Limb (tissue), 2 donors: ENCODE data around the gene PAGR1.
"Not testable (repeated sequence)": the region's sequence is repeated elsewhere in the genome, so short reads cannot be mapped to it uniquely, and the experiment has no call there.

Source experiments
- DNase-seq, 2 donors: peaks; one replicate each; pipeline ENCODE4 v3.0.0-alpha.2; 2016; ENCODE audit errors: extremely low spot score in 2 of 2

The PAGR1 gene

DNA sequence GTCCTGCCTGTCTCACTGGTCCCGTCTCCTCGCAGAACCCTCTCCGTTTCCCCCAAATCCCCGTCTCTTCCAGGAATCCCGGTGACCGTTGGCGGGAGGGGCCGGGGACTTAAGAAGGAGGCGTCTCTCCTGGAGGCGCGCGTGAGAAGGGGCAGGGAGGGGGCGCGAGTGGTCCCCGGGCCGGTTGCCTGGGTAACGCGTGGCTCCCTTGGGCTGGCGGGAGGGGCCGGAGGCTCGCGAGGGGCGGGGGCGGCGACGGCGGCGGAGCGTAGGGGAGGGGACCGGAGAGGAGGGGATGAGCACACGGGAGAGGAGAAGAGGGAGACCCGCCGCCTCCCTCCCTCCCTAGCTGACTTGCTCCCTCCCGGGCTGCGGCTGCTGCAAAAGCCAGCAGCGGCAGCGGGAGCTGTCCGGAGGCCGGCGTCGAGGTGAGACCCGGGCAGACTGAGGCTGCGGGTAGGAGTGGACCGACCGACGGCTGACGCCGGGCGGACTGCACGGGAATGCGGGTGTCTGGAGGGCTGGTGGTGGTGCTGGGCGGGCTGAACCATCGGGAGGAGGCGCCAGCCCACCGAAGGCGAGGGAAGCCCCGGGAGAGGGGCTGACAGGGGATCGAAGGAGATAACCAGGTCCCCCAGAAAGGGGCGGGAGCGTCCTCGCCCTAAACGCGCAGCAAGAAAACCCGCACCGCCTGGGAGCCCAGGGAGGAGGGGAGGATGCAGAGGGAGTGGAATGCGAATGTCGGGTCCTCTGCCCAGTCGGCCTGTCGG is 3.9 kb upstream of the PAGR1 start, which contains the start of gene PRRT2:
TSS of gene PRRT2 (plus strand) at position 298 of the 770 bp plus-strand sequence. CDS start 862 bp downstream, outside the sequence.
- DNase-seq = peak; percentile 69 to 93

DNA sequence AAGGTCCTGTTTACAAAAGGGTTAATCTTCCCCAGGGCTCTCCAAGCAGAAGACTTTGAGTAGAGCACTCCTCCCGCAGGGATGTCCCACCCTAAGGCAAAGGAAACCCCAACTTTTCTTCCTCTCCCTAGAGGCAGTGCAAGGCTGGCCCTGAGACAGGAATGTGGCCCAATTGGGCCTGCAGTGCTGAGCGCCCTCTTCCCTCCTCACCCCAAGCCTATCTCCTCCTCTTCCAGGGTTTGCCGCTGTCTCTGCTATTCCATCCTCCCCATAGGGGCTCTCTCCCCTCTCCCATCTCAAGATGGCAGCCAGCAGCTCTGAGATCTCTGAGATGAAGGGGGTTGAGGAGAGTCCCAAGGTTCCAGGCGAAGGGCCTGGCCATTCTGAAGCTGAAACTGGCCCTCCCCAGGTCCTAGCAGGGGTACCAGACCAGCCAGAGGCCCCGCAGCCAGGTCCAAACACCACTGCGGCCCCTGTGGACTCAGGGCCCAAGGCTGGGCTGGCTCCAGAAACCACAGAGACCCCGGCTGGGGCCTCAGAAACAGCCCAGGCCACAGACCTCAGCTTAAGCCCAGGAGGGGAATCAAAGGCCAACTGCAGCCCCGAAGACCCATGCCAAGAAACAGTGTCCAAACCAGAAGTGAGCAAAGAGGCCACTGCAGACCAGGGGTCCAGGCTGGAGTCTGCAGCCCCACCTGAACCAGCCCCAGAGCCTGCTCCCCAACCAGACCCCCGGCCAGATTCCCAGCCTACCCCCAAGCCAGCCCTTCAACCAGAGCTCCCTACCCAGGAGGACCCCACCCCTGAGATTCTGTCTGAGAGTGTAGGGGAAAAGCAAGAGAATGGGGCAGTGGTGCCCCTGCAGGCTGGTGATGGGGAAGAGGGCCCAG is 3.0 kb upstream of the PAGR1 start:
- no peak for DNase-seq

DNA sequence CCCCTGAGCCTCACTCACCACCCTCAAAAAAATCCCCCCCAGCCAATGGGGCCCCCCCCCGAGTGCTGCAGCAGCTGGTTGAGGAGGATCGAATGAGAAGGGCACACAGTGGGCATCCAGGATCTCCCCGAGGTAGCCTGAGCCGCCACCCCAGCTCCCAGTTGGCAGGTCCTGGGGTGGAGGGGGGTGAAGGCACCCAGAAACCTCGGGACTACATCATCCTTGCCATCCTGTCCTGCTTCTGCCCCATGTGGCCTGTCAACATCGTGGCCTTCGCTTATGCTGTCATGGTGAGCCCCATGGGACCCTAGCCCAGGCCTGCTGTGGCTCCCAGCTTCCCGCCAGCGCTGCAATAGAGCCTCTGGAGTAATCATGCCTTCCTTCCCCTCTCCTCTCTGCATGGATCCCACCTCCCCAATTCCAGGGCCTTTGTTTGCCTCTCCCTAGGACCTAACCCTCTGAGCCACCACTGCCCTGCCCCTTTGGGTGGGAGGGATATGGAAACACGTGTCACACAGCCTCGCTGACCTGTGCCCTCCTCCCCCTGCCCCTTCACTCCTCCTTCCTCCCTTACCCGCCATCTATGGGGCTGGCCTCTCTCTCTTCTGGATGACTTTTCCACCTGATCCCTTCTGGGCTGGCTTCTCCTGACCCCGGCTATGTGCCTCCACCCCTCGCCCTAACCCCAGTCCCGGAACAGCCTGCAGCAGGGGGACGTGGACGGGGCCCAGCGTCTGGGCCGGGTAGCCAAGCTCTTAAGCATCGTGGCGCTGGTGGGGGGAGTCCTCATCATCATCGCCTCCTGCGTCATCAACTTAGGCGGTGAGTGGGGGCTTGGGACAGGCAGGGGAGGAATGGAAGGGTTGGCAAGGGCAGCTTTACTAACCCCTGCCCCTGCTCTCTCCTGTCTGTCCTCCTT is 2.0 kb upstream of the PAGR1 start:
- no peak for DNase-seq

DNA sequence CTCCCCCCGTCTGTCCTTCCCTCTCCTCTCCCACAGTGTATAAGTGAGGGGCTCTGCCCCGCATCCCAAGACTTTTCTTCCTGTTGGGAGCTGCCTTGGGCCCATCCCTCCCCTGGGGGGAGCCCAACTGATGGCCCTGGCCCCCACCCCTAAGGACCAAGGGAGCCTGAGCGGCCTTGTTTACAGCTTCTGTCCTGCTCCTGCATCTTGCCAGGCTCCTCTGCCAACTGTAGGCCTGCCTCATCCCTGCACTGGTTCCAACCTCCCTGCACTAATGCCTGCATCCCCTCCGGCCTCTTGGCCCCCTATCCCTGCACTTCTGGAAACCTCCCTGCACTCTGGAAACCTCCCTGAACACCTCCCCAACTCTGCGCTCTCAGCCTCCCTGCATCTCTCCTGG is 1.4 kb upstream of the PAGR1 start:
- no peak for DNase-seq

DNA sequence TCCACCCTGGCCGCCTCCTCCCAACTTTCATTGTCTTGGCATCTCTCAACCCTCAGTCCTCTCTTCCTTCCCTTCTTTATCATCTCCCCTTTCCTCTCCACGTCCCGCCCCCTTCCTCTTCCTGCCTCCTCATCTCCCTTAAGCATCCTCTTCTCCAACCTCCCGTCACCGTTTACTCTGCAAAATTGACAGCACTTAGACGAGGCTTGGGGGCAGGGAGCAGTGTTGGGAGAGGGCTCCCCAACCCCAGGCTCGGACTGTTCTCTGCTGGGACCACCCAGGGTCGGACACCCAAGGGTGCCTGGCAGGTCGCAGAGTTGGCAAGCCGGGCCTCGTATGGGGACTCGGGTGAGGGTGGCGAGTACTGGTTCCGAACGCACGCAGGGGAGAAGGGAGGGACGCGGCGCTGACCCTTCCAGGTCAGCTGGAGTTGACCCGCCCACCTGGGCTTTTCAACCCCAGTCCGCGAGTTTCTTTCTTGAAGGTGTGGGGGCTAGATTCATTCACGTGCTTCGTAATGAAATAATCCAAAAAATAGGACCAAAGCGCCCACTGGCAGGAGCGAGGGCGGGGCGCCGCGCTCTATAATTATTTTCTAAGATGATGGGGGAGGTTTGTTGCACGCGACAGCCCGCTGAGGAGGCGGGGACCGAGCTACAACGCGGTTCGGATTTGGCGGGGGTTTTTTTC is 775 bp upstream of the PAGR1 start:
- peak in 1 of 2 donors; percentile 60 for DNase-seq

DNA sequence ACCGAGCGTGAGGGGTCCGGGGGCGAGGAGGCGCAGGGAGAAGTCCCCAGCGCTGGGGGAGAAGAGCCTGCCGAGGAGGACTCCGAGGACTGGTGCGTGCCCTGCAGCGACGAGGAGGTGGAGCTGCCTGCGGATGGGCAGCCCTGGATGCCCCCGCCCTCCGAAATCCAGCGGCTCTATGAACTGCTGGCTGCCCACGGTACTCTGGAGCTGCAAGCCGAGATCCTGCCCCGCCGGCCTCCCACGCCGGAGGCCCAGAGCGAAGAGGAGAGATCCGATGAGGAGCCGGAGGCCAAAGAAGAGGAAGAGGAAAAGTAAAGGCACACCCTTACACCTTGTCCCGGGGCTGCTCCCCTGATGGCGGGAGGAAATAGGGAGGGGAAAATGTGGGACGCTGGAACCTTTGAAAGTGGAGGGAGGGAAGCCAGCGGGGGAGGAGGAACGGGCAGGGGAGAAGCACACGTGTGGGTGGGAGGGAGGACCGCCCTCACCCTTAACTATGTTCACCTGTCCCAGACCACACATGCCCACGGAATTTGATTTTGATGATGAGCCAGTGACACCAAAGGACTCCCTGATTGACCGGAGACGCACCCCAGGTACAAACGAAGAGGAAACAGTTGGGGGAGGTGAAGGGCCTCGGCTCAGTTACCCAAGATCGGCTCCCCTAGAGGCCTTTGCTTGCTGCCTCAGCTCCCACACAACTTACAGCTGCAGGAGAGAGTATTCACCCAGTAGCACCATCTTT is 916 bp downstream of the PAGR1 start:
- DNase-seq = peak in 1 of 2 donors; percentile 66

DNA sequence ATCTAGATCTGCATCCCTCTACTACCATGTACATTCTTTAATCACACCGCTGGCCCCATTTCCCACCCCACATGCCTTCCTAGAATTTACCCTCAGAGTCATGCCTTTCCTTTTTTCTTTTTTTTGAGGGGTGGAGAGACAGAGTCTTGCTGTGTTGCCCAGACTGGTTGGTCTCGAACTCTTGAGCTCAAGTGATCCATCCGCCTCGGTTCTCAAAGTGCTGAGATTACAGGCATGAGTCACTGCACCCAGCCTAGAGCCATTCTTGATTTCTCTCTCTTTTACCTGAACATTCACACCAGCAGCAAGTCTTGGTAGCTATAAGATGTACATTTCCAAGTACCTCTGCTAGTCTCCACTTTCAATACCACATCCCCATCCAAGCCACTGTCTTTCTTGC is 2.1 kb downstream of the PAGR1 start:
- DNase-seq = no peak

DNA sequence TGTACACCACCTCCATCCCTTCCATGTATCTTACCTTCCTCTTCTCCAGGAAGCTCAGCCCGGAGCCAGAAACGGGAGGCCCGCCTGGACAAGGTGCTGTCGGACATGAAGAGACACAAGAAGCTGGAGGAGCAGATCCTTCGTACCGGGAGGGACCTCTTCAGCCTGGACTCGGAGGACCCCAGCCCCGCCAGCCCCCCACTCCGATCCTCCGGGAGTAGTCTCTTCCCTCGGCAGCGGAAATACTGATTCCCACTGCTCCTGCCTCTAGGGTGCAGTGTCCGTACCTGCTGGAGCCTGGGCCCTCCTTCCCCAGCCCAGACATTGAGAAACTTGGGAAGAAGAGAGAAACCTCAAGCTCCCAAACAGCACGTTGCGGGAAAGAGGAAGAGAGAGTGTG is 3.6 kb downstream of the PAGR1 start:
- no peak for DNase-seq

DNA sequence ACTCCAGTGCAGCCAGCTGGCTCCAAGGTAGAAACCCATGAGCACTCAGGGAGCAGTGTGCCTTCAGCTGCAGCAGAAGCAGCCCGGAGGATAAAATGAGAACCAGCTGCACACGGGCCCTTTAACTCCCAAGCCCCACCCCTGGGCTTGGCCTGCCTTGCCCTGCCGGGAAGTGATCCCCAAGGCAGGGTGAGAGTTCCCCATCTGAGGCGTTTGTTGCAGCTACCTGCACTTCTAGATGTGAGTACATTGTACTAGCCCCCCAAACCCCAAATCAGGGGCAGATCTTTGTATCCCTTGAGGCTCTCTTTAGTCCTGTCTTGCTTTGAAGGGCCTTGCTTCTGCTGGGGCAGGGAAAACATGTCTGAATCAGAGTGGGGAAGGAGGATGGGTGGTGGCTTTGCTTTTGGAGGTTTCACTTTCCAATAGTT is 4.3 kb downstream of the PAGR1 start, which contains the start of gene MVP:
TSS of gene MVP (plus strand) at position 192 of the 431 bp plus-strand sequence. CDS start 10,088 bp downstream, outside the sequence.
- peak; percentile 46 to 62 for DNase-seq

DNA sequence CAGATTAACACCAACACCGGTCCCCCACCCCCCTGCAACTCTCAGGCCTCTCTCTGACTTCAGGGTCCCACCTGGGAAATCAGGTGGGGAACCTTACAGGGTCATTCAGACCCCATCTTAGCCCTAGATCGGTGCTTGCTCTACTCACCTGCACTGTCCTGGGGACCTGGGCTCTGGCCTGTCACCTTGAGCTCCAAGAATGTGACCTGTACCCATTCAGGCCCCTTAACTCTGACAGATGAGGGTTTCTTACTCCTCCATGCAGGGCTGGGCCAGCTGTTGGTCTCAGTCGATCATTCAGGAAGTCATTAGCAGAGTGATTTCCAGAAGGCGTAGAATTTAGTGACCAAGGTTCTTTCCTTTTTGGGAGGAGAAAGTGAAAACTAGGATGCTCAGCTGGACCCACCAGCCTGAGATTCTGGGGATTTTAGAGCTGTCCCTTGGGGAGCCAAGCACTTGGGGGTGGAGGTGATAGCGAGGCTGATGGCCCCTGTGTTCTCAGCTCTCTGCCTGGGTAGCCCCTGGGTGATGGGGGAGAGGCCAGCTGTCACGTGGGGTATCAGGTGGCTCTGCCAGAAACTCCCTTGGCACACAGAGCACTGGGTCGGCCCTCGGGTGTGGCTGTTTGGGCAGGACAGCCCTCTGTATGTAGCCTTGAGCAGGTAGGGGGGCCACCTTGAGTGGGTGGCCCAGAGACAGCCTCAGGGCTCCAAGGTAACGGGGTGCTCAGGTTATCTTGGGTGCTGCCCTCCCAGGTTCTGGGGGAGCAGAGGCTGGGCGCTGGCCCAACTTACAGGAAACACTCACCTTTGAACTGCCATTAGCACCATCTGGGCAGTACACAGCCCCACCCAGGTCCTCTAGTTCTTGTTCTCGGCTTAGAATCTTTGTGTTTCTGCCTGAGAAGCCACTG is 5.0 kb downstream of the PAGR1 start:
- DNase-seq = no peak

DNA sequence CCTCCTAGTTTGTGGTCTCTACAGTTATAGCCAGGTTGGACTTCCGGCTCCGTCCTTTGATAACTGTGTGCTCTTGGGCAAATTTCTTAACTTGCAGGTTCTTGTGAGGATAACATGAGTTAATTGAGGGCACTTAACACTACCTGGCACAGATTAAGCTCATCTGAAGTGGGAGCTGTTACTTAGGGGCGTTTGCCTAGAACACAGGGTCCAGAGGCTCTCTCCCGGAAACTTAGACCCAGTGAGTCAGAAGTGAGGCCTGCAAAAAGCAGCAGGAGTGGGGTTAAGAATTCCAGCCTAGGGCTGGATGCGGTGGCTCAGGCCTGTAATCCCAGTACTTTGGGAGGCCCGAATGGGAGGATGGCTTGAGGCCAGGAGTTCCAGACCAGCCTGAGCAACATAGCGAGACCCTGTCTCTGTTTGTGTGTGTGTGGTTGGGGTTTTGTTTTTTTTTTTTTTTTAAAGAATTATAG is 5.7 kb downstream of the PAGR1 start:
- DNase-seq = no peak

DNA sequence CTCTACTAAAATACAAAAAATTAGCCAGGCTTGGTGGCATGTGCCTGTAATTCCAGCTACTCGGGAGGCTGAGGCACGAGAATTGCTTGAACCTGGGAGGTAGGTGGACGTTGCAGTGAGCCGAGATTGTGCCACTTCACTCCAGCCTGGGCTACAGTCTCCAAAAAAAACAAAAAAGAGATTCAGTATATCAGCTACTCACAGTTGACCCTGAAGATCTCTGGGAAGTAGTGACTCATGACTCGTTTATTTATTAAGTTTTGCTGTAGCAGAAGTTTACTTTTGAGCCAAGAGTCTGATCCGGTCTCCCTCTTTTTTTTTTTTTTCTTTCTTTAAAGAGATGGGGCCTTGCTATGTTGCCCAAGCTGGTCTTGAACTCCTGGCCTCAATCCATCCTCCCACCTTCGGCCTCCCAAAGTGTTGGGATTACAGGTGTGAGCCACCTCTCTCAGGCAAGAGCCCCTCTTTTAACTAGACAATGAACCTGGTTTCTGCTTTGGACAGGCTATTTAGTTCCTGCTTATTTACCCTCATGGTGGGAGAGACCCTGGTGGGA is 8.7 kb downstream of the PAGR1 start:
- DNase-seq = no peak

DNA sequence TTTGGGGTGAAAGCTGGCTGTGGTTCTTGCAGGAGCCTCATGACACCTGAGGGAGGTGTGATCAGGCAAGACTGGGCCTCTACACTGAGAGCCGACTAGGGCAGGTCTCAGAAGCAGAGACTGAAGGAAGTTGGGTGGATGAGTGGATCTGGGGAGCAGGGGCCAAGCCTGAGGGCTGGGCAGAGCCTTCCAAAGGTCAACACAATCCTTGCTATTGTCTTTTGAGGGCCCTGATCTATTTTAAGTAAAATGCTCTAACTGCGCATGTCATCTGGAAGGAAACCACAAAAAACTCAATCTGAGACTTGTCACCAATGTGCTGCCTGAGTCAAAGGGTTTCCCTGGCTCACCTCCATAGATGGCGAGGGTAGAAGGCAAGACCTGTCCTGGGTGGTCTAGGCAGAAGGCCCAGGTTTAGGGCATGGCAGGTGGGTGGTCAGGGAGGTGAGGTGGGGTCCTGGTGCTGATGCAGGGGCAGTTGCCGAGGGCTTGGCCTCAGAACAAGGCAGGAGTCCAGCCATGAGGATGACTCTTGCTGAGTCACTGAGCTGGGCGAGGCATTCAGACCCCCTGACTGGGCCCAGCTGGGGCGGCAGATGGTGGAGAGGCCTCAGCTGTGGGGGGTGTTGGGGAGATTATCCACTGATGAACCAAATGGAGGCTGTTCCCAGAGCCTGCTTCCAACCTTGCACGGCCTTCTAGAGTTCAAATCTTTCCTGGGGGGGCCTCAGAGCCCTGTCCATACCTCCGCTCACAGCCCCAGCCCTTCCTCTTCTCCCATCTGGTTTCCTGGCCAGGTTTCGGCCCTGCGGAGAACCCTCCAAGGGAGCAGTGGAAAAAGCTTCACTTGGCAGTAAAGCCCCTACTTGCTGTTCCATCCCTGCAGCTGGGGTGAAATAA is 9.4 kb downstream of the PAGR1 start:
- peak in 1 of 2 donors; percentile 47 for DNase-seq

DNA sequence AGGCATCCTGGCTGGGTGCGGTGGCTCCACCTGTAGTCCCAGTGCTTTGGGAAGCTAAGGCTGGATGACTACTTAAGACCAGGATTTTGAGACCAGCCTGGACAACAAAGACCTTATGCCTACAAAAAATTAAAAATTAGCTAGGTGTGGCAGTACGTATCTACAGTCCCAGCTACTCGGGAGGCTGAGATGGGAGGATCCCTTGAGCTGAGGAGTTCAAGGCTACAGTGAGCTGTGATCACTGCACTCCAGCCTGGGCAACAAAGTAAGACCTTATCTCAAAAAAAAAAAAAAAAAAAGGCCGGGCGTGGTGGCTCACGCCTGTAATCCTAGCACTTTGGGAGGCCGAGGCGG is 10.4 kb downstream of the PAGR1 start:
- DNase-seq = no peak

DNA sequence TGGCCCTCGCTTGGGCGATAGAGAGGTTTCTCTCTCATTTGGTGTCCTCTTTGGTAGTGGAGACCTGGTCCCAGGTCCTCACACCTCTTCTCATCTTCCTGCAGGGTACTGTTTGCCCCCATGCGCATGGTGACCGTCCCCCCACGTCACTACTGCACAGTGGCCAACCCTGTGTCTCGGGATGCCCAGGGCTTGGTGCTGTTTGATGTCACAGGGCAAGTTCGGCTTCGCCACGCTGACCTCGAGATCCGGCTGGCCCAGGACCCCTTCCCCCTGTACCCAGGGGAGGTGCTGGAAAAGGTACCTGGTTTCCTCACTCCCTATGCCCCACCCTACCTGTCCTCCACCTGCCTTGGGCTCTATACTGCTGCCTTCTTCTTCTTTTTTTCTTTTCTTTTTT is 14.8 kb downstream of the PAGR1 start:
- no peak for DNase-seq

DNA sequence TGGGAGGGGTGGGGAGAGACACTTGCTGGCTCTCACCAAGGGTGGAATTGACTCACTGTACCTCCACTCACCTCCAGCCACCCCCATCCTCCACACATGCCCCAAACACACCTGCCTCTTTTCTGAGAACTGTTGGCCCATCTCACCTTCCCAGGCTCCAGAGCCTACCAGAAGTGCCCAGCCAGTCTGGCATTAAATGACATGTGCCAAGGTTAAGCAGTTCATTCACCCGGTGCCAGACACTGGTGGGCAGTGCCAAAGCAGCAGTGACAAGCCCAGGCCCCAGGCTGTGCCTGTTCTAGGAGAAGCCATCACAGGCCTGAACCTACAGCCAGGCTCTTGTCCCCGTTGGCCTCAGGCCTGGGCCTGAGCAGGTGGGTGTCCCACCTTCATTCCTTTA is 15.5 kb downstream of the PAGR1 start:
- DNase-seq = no peak

DNA sequence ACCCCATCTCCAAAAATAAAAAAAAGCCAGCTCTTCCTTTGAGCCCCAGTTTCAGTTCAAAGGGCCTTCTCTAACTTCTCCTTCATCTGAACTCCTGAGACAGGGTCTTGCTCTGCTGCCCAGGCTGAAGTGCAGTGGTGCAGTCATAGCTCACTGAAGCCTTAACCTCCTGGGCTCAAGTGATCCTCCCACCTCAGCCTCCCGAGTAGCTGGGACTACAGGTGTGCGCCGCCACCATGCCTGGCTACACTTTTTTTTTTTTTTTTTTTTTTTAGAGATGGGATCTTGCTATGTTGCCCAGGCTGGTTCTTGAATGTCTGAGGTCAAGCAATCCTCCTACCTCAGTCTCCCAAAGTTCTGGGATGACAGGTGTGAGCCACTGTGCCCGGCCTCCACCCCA is 17.3 kb downstream of the PAGR1 start:
- not testable (repeated sequence) for DNase-seq
